ENCODE data around the gene ZDHHC21. TPM values are rescaled to one million over a fixed set of nuclear protein-coding genes. Genes with fewer than 3 reads are reported as not detected.

ZDHHC21 gene
- total RNA-seq, 1 experiment from 2014 or later: 9.9 TPM

GRCh38 chr9:14597171-14597799, 95.9 kb downstream of the ZDHHC21 start:
- H3K36me3 Mint-ChIP-seq (ENCODE audit: insufficient read depth, unreplicated experiment): no peaks in the 10 kb centered on the region
- DNase-seq (ENCODE audit: unreplicated experiment): no peak
- ChIA-PET CTCF (interaction anchor here (2.0 kb wide), 1 partner anchor 18 kb away, joined by 7 read pairs; no protein-coding TSS in a partner anchor), POLR2A (no interaction called here)
- BruUV-seq (replicated peaks): no TSS peak
- no peaks in the 10 kb centered on the region for H3K4me1 Mint-ChIP-seq (ENCODE audit: insufficient read depth, unreplicated experiment)
- TF ChIP-seq CTCF (IDR thresholded peaks at IDR 0.05; ENCODE audit: unreplicated experiment): no peak
- no peak overlapping the region for H3K27ac Mint-ChIP-seq (ENCODE audit: low read depth, unreplicated experiment)
- no peak overlapping the region for H3K4me3 Mint-ChIP-seq (ENCODE audit: unreplicated experiment)
- no peaks in the 10 kb centered on the region for H3K27me3 Mint-ChIP-seq (ENCODE audit: insufficient read depth, unreplicated experiment)
- peaks cover 11% of the 10 kb centered on the region for H3K9me3 Mint-ChIP-seq (ENCODE audit: unreplicated experiment)
- intact Hi-C loops (cut with micrococcal nuclease): no loop called here

- TF ChIP-seq CTCF (IDR thresholded peaks at IDR 0.05; ENCODE audit: unreplicated experiment): no peak
- POLR2A ChIA-PET: interaction anchor here (1.0 kb wide), 1 partner anchor 17 kb away, joined by 3 read pairs; no protein-coding TSS in a partner anchor
- DNase-seq (ENCODE audit: unreplicated experiment): no peak
- no TSS peak for BruUV-seq (replicated peaks)
- H3K27me3 Mint-ChIP-seq (ENCODE audit: insufficient read depth, unreplicated experiment): no peaks in the 10 kb centered on the region
- CTCF ChIA-PET: interaction anchor here (0.7 kb wide), 1 partner anchor 183 kb away, joined by 3 read pairs; no protein-coding TSS in a partner anchor
- H3K27ac Mint-ChIP-seq (ENCODE audit: low read depth, unreplicated experiment): no peak overlapping the region
- intact Hi-C loops (cut with micrococcal nuclease): no loop called here
- no peaks in the 10 kb centered on the region for H3K9me3 Mint-ChIP-seq (ENCODE audit: unreplicated experiment)
- H3K36me3 Mint-ChIP-seq (ENCODE audit: insufficient read depth, unreplicated experiment): no peaks in the 10 kb centered on the region
- no peak overlapping the region for H3K4me3 Mint-ChIP-seq (ENCODE audit: unreplicated experiment)
- H3K4me1 Mint-ChIP-seq (ENCODE audit: insufficient read depth, unreplicated experiment): no peaks in the 10 kb centered on the region
These were observed 99.8 kb downstream of the ZDHHC21 start for GRCh38 chr9:14593406-14593805.

- no peak for DNase-seq (ENCODE audit: unreplicated experiment)
- no peak overlapping the region for H3K27ac Mint-ChIP-seq (ENCODE audit: low read depth, unreplicated experiment)
- TF ChIP-seq CTCF (IDR thresholded peaks at IDR 0.05; ENCODE audit: unreplicated experiment): no peak
- H3K36me3 Mint-ChIP-seq (ENCODE audit: insufficient read depth, unreplicated experiment): no peaks in the 10 kb centered on the region
- BruUV-seq (replicated peaks): no TSS peak
- intact Hi-C loops (cut with micrococcal nuclease): no loop called here
- no peaks in the 10 kb centered on the region for H3K9me3 Mint-ChIP-seq (ENCODE audit: unreplicated experiment)
- H3K27me3 Mint-ChIP-seq (ENCODE audit: insufficient read depth, unreplicated experiment): no peaks in the 10 kb centered on the region
- CTCF ChIA-PET: no interaction called here
- POLR2A ChIA-PET: interaction anchor here (0.6 kb wide), 1 partner anchor 87 kb away, joined by 3 read pairs; no protein-coding TSS in a partner anchor
- no peaks in the 10 kb centered on the region for H3K4me1 Mint-ChIP-seq (ENCODE audit: insufficient read depth, unreplicated experiment)
- H3K4me3 Mint-ChIP-seq (ENCODE audit: unreplicated experiment): no peak overlapping the region
These were observed 101.8 kb downstream of the ZDHHC21 start for GRCh38 chr9:14591411-14591810.

GRCh38 chr9:14585730-14586473, 107.3 kb downstream of the ZDHHC21 start:
- Mint-ChIP-seq H3K4me3 (ENCODE audit: unreplicated experiment) (no peak overlapping the region), H3K27ac (ENCODE audit: low read depth, unreplicated experiment) (no peak overlapping the region), H3K36me3 (ENCODE audit: insufficient read depth, unreplicated experiment) (no peaks in the 10 kb centered on the region), H3K27me3 (ENCODE audit: insufficient read depth, unreplicated experiment) (no peaks in the 10 kb centered on the region), H3K9me3 (ENCODE audit: unreplicated experiment) (no peaks in the 10 kb centered on the region), H3K4me1 (ENCODE audit: insufficient read depth, unreplicated experiment) (no peaks in the 10 kb centered on the region)
- intact Hi-C loops (cut with micrococcal nuclease): no loop called here
- ChIA-PET CTCF (interaction anchor here (0.6 to 1.0 kb wide), 2 partner anchors 8 to 121 kb away, joined by 3 read pairs; no protein-coding TSS in a partner anchor), POLR2A (no interaction called here)
- DNase-seq (ENCODE audit: unreplicated experiment): no peak
- BruUV-seq (replicated peaks): no TSS peak
- TF ChIP-seq CTCF (IDR thresholded peaks at IDR 0.05; ENCODE audit: unreplicated experiment): no peak
